CD4-positive, alpha-beta memory T cell (primary cell): ENCODE measurements around the gene CRACR2A. TPM values are rescaled to one million over a fixed set of nuclear protein-coding genes. Genes with fewer than 3 reads are reported as not detected.
A peak's percentile ranks its signal among the peaks of the same experiment; 100 is the strongest.

Experiments
- CTCF ChIA-PET: fragments of 350-600 bp; sonication (Branson Sonifier 250); formaldehyde crosslinking; loops from one replicate; lab custom pipeline; 2021; ENCODE audit warnings: inconsistent platforms; ENCODE audit not compliant: partially characterized antibody; lab: Charles Lee
- POLR2A ChIA-PET: fragments of 350-600 bp; sonication (Branson Sonifier 250); formaldehyde crosslinking; loops from one replicate; lab custom pipeline; 2021; ENCODE audit not compliant: partially characterized antibody; lab: Charles Lee
- DNase-seq, 5 donors: peaks; one replicate each; pipeline versions ENCODE4 v3.0.0 to v3.0.0-alpha.2; 2020 to 2022; ENCODE audit warnings: mixed read lengths in 1 of 5
- H3K27ac ChIP-seq: one replicate; pipeline ENCODE4 v1.7.0; 2013; ENCODE audit warnings: low read depth, low read length
- H3K27me3 ChIP-seq: 2 replicates; pipeline ENCODE4 v1.7.0; 2013; ENCODE audit warnings: mild to moderate bottlenecking, low read length, moderate library complexity; ENCODE audit not compliant: insufficient read depth
- H3K36me3 ChIP-seq: 2 replicates; pipeline ENCODE4 v1.7.0; 2013; ENCODE audit warnings: mild to moderate bottlenecking, low read length, moderate library complexity; ENCODE audit not compliant: insufficient read depth
- H3K4me1 ChIP-seq: 2 replicates; pipeline ENCODE4 v1.7.0; 2013; ENCODE audit warnings: mild to moderate bottlenecking, low read length, moderate library complexity; ENCODE audit not compliant: insufficient read depth
- H3K4me3 ChIP-seq, 2 donors: one replicate each; pipeline ENCODE4 v1.7.0; 2013; ENCODE audit warnings: low read length in 2 of 2, mild to moderate bottlenecking in 1 of 2
- H3K9me3 ChIP-seq, 2 donors: one replicate each; pipeline ENCODE4 v1.7.0; 2013; ENCODE audit warnings: low read length in 2 of 2, control low read depth in 1 of 2; ENCODE audit not compliant: control insufficient read depth in 1 of 2
- H3K27ac Mint-ChIP-seq, 7 donors: one replicate each; pipeline ENCODE4 v1.8.0; 2020 to 2021; ENCODE audit warnings: mixed read lengths in 7 of 7, mild to moderate bottlenecking in 6 of 7, inconsistent platforms in 3 of 7, moderate library complexity in 3 of 7
- H3K27me3 Mint-ChIP-seq, 2 donors: one replicate each; pipeline ENCODE4 v1.8.0; 2020 to 2021; ENCODE audit warnings: mixed read lengths in 2 of 2
- H3K36me3 Mint-ChIP-seq, 2 donors: one replicate each; pipeline ENCODE4 v1.8.0; 2020 to 2021; ENCODE audit warnings: mixed read lengths in 2 of 2, inconsistent platforms in 1 of 2, mild to moderate bottlenecking in 1 of 2
- H3K4me1 Mint-ChIP-seq, 4 donors: one replicate each; pipeline ENCODE4 v1.8.0; 2020 to 2021; ENCODE audit warnings: mixed read lengths in 4 of 4, mild to moderate bottlenecking in 1 of 4
- H3K4me3 Mint-ChIP-seq, 8 donors: one replicate each; pipeline ENCODE4 v1.8.0; 2020 to 2021; ENCODE audit warnings: mixed read lengths in 8 of 8, mild to moderate bottlenecking in 7 of 8, moderate library complexity in 6 of 8, inconsistent platforms in 3 of 8
- H3K9me3 Mint-ChIP-seq, 8 donors: one replicate each; pipeline ENCODE4 v1.8.0; 2020 to 2021; ENCODE audit warnings: mixed read lengths in 8 of 8, mild to moderate bottlenecking in 5 of 8, inconsistent platforms in 3 of 8, moderate library complexity in 1 of 8
- intact Hi-C: fragments of 100-400 bp; cut with micrococcal nuclease; formaldehyde crosslinking; loops from one replicate; pipeline ENCODE4 v1.15.1; 2023
- polyA plus RNA-seq, 2 donors: library from polyadenylated mRNA; unstranded; fragments of 300-500 nt; fragmentation: Illumina TruSeq; gene quantifications; one replicate each; pipeline ENCODE4 v1.2.3, GENCODE V29; 2021
- total RNA-seq, 2 experiments: library from RNA; stranded (reverse); gene quantifications; one replicate each; pipeline ENCODE4 v1.2.3, GENCODE V29; 2021

The CRACR2A gene
- total and polyA plus RNA-seq, 4 experiments from 2014 or later, result 5.6 to 37.6 (median 27.9) TPM

DNA sequence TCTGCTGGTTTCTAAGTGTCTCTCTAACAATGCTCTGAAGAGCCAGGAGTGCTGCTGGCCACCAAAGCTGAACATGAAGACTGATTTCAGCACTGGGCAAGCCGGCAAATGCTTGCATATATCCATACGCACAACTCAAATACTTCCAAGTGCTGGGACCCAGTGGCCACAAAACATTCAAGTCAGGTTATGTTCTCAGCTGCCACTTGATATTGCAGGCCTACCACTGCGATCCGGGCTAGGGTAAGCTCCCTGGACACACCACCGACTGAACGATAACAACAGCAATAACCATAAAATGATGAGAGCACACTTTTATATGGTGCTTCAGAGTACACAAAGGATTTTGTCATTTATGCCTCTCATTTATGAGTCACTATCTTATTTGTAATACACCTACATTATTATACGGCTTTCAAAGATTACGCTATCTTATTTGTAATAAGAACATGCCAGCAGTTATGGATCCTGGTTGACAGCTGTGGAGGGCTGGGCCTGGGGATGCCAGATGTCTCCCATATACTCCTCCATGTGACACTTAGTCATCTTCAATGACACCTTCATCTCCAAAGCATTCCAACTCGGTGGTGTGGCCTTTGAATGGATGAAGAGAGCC lies 35.5 kb downstream of the CRACR2A start:
- Mint-ChIP-seq H3K27me3 (no peaks in the 10 kb centered on the region), H3K27ac (no peak overlapping the region), H3K9me3 (peaks cover 0 to 11% (median 1%) of the 10 kb centered on the region in 8 donors), H3K4me3 (no peak overlapping the region), H3K36me3 (peaks cover 52 to 59% of the 10 kb centered on the region in 2 donors), H3K4me1 (peaks cover 13 to 25% (median 16%) of the 10 kb centered on the region in 4 donors)
- CTCF ChIA-PET, result no interaction called here
- no peak overlapping the region for H3K4me3 ChIP-seq
- H3K27ac ChIP-seq, result no peak overlapping the region
- POLR2A ChIA-PET, result no interaction called here
- peaks cover 0 to 4% of the 10 kb centered on the region in 2 donors for H3K9me3 ChIP-seq
- intact Hi-C loops, result no loop called here
- H3K27me3 ChIP-seq, result no peaks in the 10 kb centered on the region
- no peak for DNase-seq
- peaks cover 3% of the 10 kb centered on the region for H3K36me3 ChIP-seq
- no peaks in the 10 kb centered on the region for H3K4me1 ChIP-seq

DNA sequence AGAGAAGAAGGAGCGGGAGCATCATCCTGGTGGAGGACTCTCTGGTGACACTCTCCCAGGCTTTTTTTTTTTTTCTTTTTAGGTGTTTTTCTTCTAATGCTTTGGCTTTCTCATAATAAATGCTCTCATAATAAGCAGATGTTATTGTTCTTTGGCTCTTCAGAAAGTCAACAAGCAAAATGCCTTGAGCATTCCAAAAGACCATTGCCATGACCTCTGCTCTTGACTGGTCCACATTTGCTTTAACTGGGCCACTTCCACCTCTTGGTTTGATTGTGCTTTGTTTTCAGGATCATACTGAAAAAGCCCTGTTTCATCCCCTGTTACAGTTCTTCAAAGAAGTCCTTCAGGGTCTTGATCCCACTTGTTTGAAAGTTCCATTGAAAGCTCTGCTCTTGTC lies 36.9 kb downstream of the CRACR2A start:
- Histone ChIP-seq H3K9me3 (no peaks in the 10 kb centered on the region), H3K27me3 (no peaks in the 10 kb centered on the region), H3K27ac (no peak overlapping the region), H3K36me3 (peaks cover 3% of the 10 kb centered on the region), H3K4me3 (no peak overlapping the region), H3K4me1 (no peaks in the 10 kb centered on the region)
- no peak for DNase-seq
- Mint-ChIP-seq H3K36me3 (peaks cover 54 to 59% of the 10 kb centered on the region in 2 donors), H3K9me3 (peaks cover 0 to under 1% (median 0%) of the 10 kb centered on the region in 8 donors), H3K27me3 (no peaks in the 10 kb centered on the region), H3K4me3 (no peak overlapping the region), H3K27ac (no peak overlapping the region), H3K4me1 (peaks cover 14 to 25% (median 19%) of the 10 kb centered on the region in 4 donors)
- ChIA-PET POLR2A (no interaction called here), CTCF (no interaction called here)
- intact Hi-C loops, result no loop called here

DNA sequence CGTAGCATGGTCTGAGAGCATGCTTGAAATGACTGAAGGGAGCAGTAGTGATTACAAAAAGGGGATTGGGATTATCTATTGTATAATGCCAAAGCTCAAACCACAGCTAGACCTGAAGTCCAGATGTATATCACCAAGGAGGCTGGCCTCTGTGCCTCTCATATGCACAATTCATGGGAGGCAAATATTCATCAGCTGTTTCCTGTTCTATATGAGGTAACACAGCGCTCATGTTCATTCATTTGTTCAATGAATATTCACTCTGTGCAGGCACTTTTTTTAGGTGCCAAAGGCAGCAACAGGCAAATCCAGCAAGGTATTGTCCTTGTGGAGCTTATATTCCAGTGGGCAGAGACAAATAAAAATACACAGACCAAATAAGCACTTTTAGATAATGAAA lies 39.0 kb downstream of the CRACR2A start:
- POLR2A ChIA-PET, result interaction anchor here (1.0 kb wide), 1 partner anchor 39 kb away, joined by 3 read pairs; the partner anchor contains the start of gene CRACR2A
- Histone ChIP-seq H3K4me3 (no peak overlapping the region), H3K27me3 (no peaks in the 10 kb centered on the region), H3K36me3 (peaks cover 3% of the 10 kb centered on the region), H3K4me1 (no peaks in the 10 kb centered on the region), H3K27ac (no peak overlapping the region), H3K9me3 (no peaks in the 10 kb centered on the region)
- peaks cover 0 to under 1% (median 0%) of the 10 kb centered on the region in 8 donors for H3K9me3 Mint-ChIP-seq
- H3K4me3 Mint-ChIP-seq, result no peak overlapping the region
- H3K27ac Mint-ChIP-seq, result no peak overlapping the region
- H3K27me3 Mint-ChIP-seq, result no peaks in the 10 kb centered on the region
- H3K4me1 Mint-ChIP-seq, result peaks cover 9 to 29% (median 20%) of the 10 kb centered on the region in 4 donors
- peaks cover 53 to 54% of the 10 kb centered on the region in 2 donors for H3K36me3 Mint-ChIP-seq
- CTCF ChIA-PET, result no interaction called here
- intact Hi-C loops, result no loop called here
- no peak for DNase-seq

DNA sequence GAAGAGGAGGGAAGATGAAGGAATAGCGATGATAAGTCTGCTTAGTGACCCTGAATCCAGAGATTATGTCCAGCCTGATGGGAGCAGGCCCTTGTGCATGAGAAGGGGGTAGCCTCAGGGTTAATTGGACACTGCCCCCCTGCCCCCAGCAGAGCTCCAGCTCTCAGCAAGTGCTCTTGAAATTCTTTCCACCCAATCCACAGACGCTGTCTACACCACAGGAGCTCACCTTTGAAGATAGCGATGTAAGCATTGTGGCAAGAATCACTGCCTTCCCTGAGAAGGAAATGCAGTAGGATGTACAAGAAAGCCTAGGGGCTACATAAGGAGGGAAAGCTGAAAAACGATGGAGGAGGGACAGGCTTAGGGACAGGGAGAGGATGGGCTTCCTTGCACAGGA lies 39.4 kb downstream of the CRACR2A start:
- no peak for DNase-seq
- ChIA-PET POLR2A (interaction anchor here (1.0 kb wide), 1 partner anchor 40 kb away, joined by 3 read pairs; the partner anchor contains the start of gene CRACR2A), CTCF (interaction anchor here (0.7 kb wide), 1 partner anchor 33 kb away, joined by 3 read pairs; no protein-coding TSS in a partner anchor)
- H3K27me3 ChIP-seq, result no peaks in the 10 kb centered on the region
- no peaks in the 10 kb centered on the region for H3K27me3 Mint-ChIP-seq
- peaks cover 52 to 54% of the 10 kb centered on the region in 2 donors for H3K36me3 Mint-ChIP-seq
- peaks cover 9 to 25% (median 19%) of the 10 kb centered on the region in 4 donors for H3K4me1 Mint-ChIP-seq
- H3K27ac ChIP-seq, result no peak overlapping the region
- intact Hi-C loops, result no loop called here
- no peak overlapping the region for H3K4me3 ChIP-seq
- peak overlapping the region in 1 of 7 donors; percentile 40 for H3K27ac Mint-ChIP-seq
- H3K9me3 ChIP-seq, result no peaks in the 10 kb centered on the region
- H3K4me3 Mint-ChIP-seq, result no peak overlapping the region
- H3K36me3 ChIP-seq, result peaks cover 3% of the 10 kb centered on the region
- H3K9me3 Mint-ChIP-seq, result peaks cover 0 to 2% (median 0%) of the 10 kb centered on the region in 8 donors
- H3K4me1 ChIP-seq, result no peaks in the 10 kb centered on the region

DNA sequence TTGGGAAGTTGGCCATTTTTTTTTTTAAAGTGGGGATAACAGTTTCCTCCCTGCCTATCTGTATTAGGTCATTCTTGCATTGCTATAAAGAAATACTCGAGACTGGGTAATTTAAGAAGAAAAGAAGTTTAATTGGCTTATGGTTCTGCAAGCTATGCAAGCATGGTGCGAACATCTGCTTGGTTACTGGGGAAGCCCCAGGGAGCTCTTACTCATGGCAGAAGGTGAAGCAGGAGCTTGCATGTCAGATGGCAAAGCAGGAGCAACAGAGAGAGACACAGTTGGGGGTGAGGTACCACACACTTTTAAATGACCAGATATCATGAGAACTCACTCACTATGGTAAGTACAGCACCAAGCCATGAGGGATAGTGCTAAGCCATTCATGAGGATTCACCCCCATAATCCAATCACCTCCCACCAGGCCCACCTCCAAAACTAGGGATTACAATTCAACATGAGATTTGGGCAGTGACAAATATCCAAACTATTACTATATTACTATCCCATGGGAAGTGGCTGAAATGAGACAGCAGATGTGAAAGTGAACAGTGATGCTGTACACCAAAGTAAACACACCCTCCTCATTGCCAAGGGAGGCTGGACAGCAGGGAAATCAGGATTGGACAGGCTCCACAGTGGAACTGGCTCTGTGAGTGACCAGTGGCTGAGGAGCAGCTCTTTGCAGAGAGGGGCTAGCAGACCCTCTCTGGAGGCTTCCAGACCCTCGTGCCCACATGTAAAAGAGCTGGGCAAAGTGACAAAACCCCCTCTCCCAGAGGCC lies 40.5 kb downstream of the CRACR2A start:
- H3K4me1 ChIP-seq, result no peaks in the 10 kb centered on the region
- peaks cover 0 to 2% (median 0%) of the 10 kb centered on the region in 8 donors for H3K9me3 Mint-ChIP-seq
- ChIA-PET POLR2A (no interaction called here), CTCF (interaction anchor here (0.9 kb wide), 1 partner anchor 65 kb away, joined by 3 read pairs; no protein-coding TSS in a partner anchor)
- no peaks in the 10 kb centered on the region for H3K27me3 Mint-ChIP-seq
- peaks cover 46 to 49% of the 10 kb centered on the region in 2 donors for H3K36me3 Mint-ChIP-seq
- H3K9me3 ChIP-seq, result no peaks in the 10 kb centered on the region
- peaks cover 10 to 24% (median 18%) of the 10 kb centered on the region in 4 donors for H3K4me1 Mint-ChIP-seq
- H3K4me3 Mint-ChIP-seq, result no peak overlapping the region
- intact Hi-C loops, result no loop called here
- H3K4me3 ChIP-seq, result no peak overlapping the region
- DNase-seq, result no peak
- H3K27me3 ChIP-seq, result no peaks in the 10 kb centered on the region
- H3K27ac Mint-ChIP-seq, result peak overlapping the region in 3 of 7 donors; percentile 34 to 79 (median 56)
- peaks cover 3% of the 10 kb centered on the region for H3K36me3 ChIP-seq
- H3K27ac ChIP-seq, result no peak overlapping the region

DNA sequence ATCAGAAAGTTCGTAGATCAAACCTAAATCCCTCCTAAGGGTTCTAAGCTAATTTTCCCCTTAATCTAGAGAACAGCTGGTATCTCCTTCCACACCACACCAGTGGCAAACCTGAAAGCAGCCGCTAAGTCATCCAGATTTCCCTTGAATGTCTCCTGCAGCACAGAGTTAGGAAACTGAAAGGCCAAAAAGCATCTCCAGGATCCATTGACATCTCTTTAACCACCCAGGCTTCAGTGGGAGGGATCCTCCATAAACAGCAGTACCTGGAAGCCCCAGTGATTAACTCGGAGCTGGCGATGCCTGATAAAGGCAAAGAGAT lies 47.6 kb downstream of the CRACR2A start:
- H3K4me1 Mint-ChIP-seq, result peaks cover 4 to 44% (median 18%) of the 10 kb centered on the region in 4 donors
- Histone ChIP-seq H3K27me3 (no peaks in the 10 kb centered on the region), H3K9me3 (no peaks in the 10 kb centered on the region), H3K4me1 (no peaks in the 10 kb centered on the region), H3K27ac (no peak overlapping the region), H3K4me3 (no peak overlapping the region), H3K36me3 (no peaks in the 10 kb centered on the region)
- ChIA-PET POLR2A (no interaction called here), CTCF (interaction anchor here (1.3 to 1.5 kb wide), 2 partner anchors 47 to 405 kb away, joined by 3 read pairs; partner anchors contain the start of gene CRACR2A)
- H3K27ac Mint-ChIP-seq, result peak overlapping the region in 1 of 7 donors; percentile 27
- H3K36me3 Mint-ChIP-seq, result peaks cover 50 to 58% of the 10 kb centered on the region in 2 donors
- intact Hi-C loops, result no loop called here
- peaks cover 2 to 14% (median 9%) of the 10 kb centered on the region in 8 donors for H3K9me3 Mint-ChIP-seq
- DNase-seq, result no peak
- no peaks in the 10 kb centered on the region for H3K27me3 Mint-ChIP-seq
- H3K4me3 Mint-ChIP-seq, result no peak overlapping the region
